A549 (cell line): ENCODE data around the gene LAMA1. TPM values are rescaled to one million over a fixed set of nuclear protein-coding genes. Genes with fewer than 3 reads are reported as not detected.

Experiments used
- ATAC-seq, 2 experiments: fragments of 200-7000 bp in 1 of 2; fragments of >200 bp in 1 of 2; cut with Nextera tagmentation in 1 of 2; cut with Tn5 transposase in 1 of 2; 3 replicates each; pipeline versions ENCODE4 v1.8.0 to v1.9.1; 2018 to 2020; ENCODE audit warnings: mild to moderate bottlenecking in 1 of 2, moderate library complexity in 1 of 2
- CTCF ChIA-PET: fragments of 300-600 bp; sonication (Branson Sonifier 250); formaldehyde crosslinking; extraction: SDS; loops from one replicate; lab custom pipeline; 2021; ENCODE audit warnings: antibody characterized with exemption, inconsistent platforms; lab: Yijun Ruan, JAX
- POLR2A ChIA-PET: fragments of 350-600 bp; formaldehyde crosslinking; extraction: SDS; loops from one replicate; lab custom pipeline; 2021; ENCODE audit warnings: antibody characterized with exemption, inconsistent platforms; lab: Yijun Ruan, JAX
- DNase-seq, 2 experiments: peaks; one replicate each; pipeline versions ENCODE4 v3.0.0 to v3.0.0-alpha.2; 2011 to 2016; ENCODE audit warnings: low read depth in 1 of 2, low spot score in 1 of 2
- FAIRE-seq: peaks from 2 replicates; lab custom pipeline; 2011; peaks lifted over from hg19 to GRCh38; lab: Jason Lieb, UNC
- H3K27ac ChIP-seq, 2 experiments: fragments of >200 bp; sonication (Bioruptor Twin); formaldehyde crosslinking; 3 replicates each; pipeline ENCODE4 v1.5.1; 2016 to 2017
- H3K4me1 ChIP-seq: fragments of >200 bp; sonication (Bioruptor Twin); formaldehyde crosslinking; 3 replicates; pipeline ENCODE4 v1.6.1; 2016
- H3K4me2 ChIP-seq: fragments of >200 bp; sonication (Bioruptor Twin); formaldehyde crosslinking; 3 replicates; pipeline ENCODE4 v1.6.1; 2016
- H3K4me3 ChIP-seq: fragments of >200 bp; sonication (Bioruptor Twin); formaldehyde crosslinking; 3 replicates; pipeline ENCODE4 v1.5.1; 2016
- H3K9me3 ChIP-seq: fragments of >200 bp; sonication (Bioruptor Twin); formaldehyde crosslinking; 3 replicates; pipeline ENCODE4 v1.6.1; 2016
- ATOH8 ChIP-seq: fragments of 250-450 bp; sonication (Bioruptor Pico); IDR thresholded peaks from 2 replicates; pipeline ENCODE4 v1.5.0; 2020; ENCODE audit warnings: low read depth, mild to moderate bottlenecking, moderate library complexity
- CBX2 ChIP-seq: fragments of 200-600 bp; sonication (generic); IDR thresholded peaks from 2 replicates; pipeline ENCODE4 v1.6.1; 2016; ENCODE audit warnings: low read depth, mild to moderate bottlenecking, borderline replicate concordance
- CHD2 ChIP-seq: fragments of 150-350 bp; IDR thresholded peaks from 2 replicates; pipeline ENCODE4 v1.6.1; 2014; ENCODE audit warnings: low read length; ENCODE audit not compliant: partially characterized antibody
- EHF ChIP-seq: fragments of 250-450 bp; sonication (Bioruptor Pico); IDR thresholded peaks from 2 replicates; pipeline ENCODE4 v1.5.0; 2020; ENCODE audit warnings: mild to moderate bottlenecking
- EHMT2 ChIP-seq: fragments of 200-600 bp; sonication (generic); IDR thresholded peaks from 2 replicates; pipeline ENCODE4 v1.6.1; 2016; ENCODE audit warnings: antibody characterized with exemption, low read depth, mild to moderate bottlenecking, moderate library complexity
- ELK1 ChIP-seq: fragments of 150-350 bp; IDR thresholded peaks from 2 replicates; pipeline ENCODE4 v1.6.1; 2014; ENCODE audit warnings: low read depth, mild to moderate bottlenecking, low read length
- EP300 ChIP-seq, 2 experiments: fragments of >200 bp; sonication (Bioruptor Twin); formaldehyde crosslinking; IDR thresholded peaks; 2 replicates in 1 of 2; 3 replicates in 1 of 2; pipeline ENCODE4 v1.6.1; 2016 to 2017
- ESRRA ChIP-seq: fragments of 150-350 bp; IDR thresholded peaks from 2 replicates; pipeline ENCODE4 v1.6.1; 2014; ENCODE audit warnings: mild to moderate bottlenecking, low read length, borderline replicate concordance
- FOSB ChIP-seq: fragments of 250-450 bp; sonication (Bioruptor Pico); IDR thresholded peaks from 2 replicates; pipeline ENCODE4 v1.5.0; 2020; ENCODE audit warnings: mild to moderate bottlenecking, moderate library complexity
- FOSL2 ChIP-seq, 2 experiments: fragments of 450-650 bp in 1 of 2; fragments of >200 bp in 1 of 2; sonication (Bioruptor Twin) in 1 of 2; formaldehyde crosslinking; IDR thresholded peaks; 2 replicates each; pipeline versions ENCODE4 v1.5.0 to v1.6.1; 2016 to 2020; ENCODE audit warnings: mild to moderate bottlenecking in 1 of 2, moderate library complexity in 1 of 2
- HMGXB4 ChIP-seq: fragments of 250-450 bp; sonication (Bioruptor Pico); IDR thresholded peaks from 2 replicates; pipeline ENCODE4 v1.5.0; 2021; ENCODE audit warnings: mild to moderate bottlenecking, moderate library complexity, borderline replicate concordance
- HOXA7 ChIP-seq: fragments of 250-450 bp; sonication (Bioruptor Pico); IDR thresholded peaks from 2 replicates; pipeline ENCODE4 v1.5.0; 2020; ENCODE audit warnings: mild to moderate bottlenecking, moderate library complexity
- HOXB13 ChIP-seq: fragments of 250-450 bp; sonication (Bioruptor Pico); IDR thresholded peaks from 2 replicates; pipeline ENCODE4 v1.5.0; 2020; ENCODE audit warnings: low read depth, mild to moderate bottlenecking, moderate library complexity
- HOXB5 ChIP-seq: fragments of 250-450 bp; sonication (Bioruptor Pico); IDR thresholded peaks from 2 replicates; pipeline ENCODE4 v1.5.0; 2020; ENCODE audit warnings: mild to moderate bottlenecking, moderate library complexity
- JUNB ChIP-seq: fragments of >200 bp; sonication (Bioruptor Twin); formaldehyde crosslinking; IDR thresholded peaks from 2 replicates; pipeline ENCODE4 v1.6.1; 2016
- NFE2L2 ChIP-seq: fragments of 150-350 bp; conservative IDR thresholded peaks from 2 replicates; pipeline ENCODE4 v1.6.1; 2014; ENCODE audit warnings: low read length
- NPAS2 ChIP-seq: fragments of 250-450 bp; sonication (Bioruptor Pico); IDR thresholded peaks from 2 replicates; pipeline ENCODE4 v1.8.0; 2022; ENCODE audit warnings: mild to moderate bottlenecking, moderate library complexity, borderline replicate concordance
- POLR2A ChIP-seq: IDR thresholded peaks from 2 replicates; pipeline ENCODE4 v1.6.1; 2012; ENCODE audit warnings: mild to moderate bottlenecking, low read length
- RAD21 ChIP-seq, 2 experiments: fragments of >200 bp in 1 of 2; sonication (Bioruptor Twin) in 1 of 2; formaldehyde crosslinking in 1 of 2; IDR thresholded peaks in 1 of 2; conservative IDR thresholded peaks in 1 of 2; 2 replicates in 1 of 2; 3 replicates in 1 of 2; pipeline ENCODE4 v1.6.1; 2012 to 2018; ENCODE audit warnings: inconsistent platforms in 1 of 2
- RCOR1 ChIP-seq: fragments of 150-350 bp; IDR thresholded peaks from 2 replicates; pipeline ENCODE4 v1.6.1; 2014; ENCODE audit warnings: antibody characterized with exemption, low read length, low read depth
- RFX5 ChIP-seq: fragments of 450-650 bp; IDR thresholded peaks from 2 replicates; pipeline ENCODE4 v1.7.1; 2014; ENCODE audit warnings: antibody characterized with exemption, mild to moderate bottlenecking, moderate library complexity
- TFCP2L1 ChIP-seq: fragments of 250-450 bp; sonication (Bioruptor Pico); IDR thresholded peaks from 2 replicates; pipeline ENCODE4 v1.5.0; 2021; ENCODE audit warnings: mild to moderate bottlenecking
- ZC3H11A ChIP-seq: fragments of 450-650 bp; IDR thresholded peaks from 2 replicates; pipeline ENCODE4 v1.6.1; 2014; ENCODE audit warnings: antibody characterized with exemption, mild to moderate bottlenecking
- ZFP36 ChIP-seq: fragments of 450-650 bp; IDR thresholded peaks from 2 replicates; pipeline ENCODE4 v1.6.1; 2014; ENCODE audit warnings: borderline replicate concordance; ENCODE audit not compliant: partially characterized antibody
- WGBS: methylation state at CpG from one replicate; pipeline ENCODE4 v1.1.6; 2017; ENCODE audit errors: missing lambda C conversion rate; 5-methylcytosine and 5-hydroxymethylcytosine counted together
- polyA plus RNA-seq, 4 experiments: library from polyadenylated mRNA; depleted of rRNA in 3 of 4; stranded (reverse); fragments of >200 nt; fragmentation: RNase III in 1 of 4; extraction: RNeasy Plus Mini Kit Qiagen cat#74134 plus additional on column Dnase treatment in 1 of 4; gene quantifications; 2 replicates in 3 of 4; 3 replicates in 1 of 4; pipeline ENCODE4 v1.2.3, GENCODE V29; 2011 to 2017
- TF ChIP-seq, protein P1 (sequence below): IDR thresholded peaks from 2 replicates; pipeline ENCODE4 v1.6.1; 2012
- TF ChIP-seq, protein P2 (sequence below): fragments of 450-650 bp; IDR thresholded peaks from 2 replicates; pipeline ENCODE4 v1.6.1; 2014; ENCODE audit warnings: antibody characterized with exemption
- TF ChIP-seq, protein P3 (sequence below): fragments of >200 bp; sonication (Bioruptor Twin); formaldehyde crosslinking; IDR thresholded peaks from 2 replicates; pipeline ENCODE4 v1.6.1; 2016

Gene LAMA1
- polyA plus RNA-seq, 2 of the 4 experiments (the other 2 are of a cell fraction) = 0.05 to 0.06 TPM

DNA sequence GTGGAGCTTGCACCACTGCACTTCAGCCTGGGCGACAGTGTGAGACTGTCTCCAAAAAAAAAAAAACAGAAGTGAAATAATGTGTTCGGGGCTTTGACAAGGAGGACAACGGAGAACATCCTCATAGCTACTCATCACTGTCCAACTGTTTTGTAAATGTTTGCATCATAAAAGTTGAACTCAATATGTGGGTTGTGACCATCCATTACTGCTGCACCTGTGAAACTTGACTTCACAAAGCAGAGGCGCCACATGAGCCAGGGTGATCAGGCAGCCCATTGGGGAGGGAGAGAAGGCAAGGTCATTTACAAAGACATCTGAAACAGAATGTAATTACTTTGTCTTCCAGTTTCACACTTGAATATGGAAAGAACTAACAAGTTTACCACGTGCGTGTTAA, 61.6 kb downstream of the LAMA1 start:
- no peak for ATAC-seq

DNA sequence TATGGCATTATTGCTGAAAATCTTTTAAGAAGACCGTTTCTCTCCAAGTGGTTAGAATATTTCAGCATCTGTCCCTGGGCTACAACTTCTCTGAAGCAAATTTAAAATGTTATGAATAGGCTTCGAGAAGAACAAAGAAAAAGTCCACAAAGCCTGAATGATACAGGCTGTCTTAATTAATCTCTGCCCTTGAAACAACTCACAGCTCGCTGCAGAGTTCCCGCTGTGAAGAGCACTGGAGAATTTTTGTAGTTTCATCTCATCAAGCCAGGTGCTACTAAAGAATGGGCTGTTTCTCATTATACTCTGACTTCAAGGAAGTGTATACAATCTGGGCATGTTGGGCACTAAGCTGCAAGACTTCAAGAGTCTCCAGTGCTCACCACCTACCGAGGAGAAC, 67.6 kb downstream of the LAMA1 start:
- ChIA-PET CTCF (no interaction called here), POLR2A (no interaction called here)
- Histone ChIP-seq H3K4me2 (no peak overlapping the region), H3K4me1 (no peaks in the 10 kb centered on the region), H3K27ac (no peak overlapping the region), H3K9me3 (no peaks in the 10 kb centered on the region)
- FAIRE-seq = no peak
- 17% methylated on average over 5 of the region's 5 CpGs for WGBS
- ATAC-seq = no peak
- TF ChIP-seq NPAS2 (CRISPR knock-in tag) = no peak
- TF ChIP-seq ZC3H11A = no peak
- TF ChIP-seq, all 56 proteins: peak for 0
- no peak overlapping the region for H3K4me3 ChIP-seq
- DNase-seq = no peak

More for the DNA sequence above, 61.6 kb downstream of the LAMA1 start:
- 73% methylated on average over 6 of the region's 6 CpGs for WGBS
- no peak overlapping the region for H3K27ac ChIP-seq
- DNase-seq = no peak
- FAIRE-seq = no peak
- TF ChIP-seq POLR2A (no peak), EHF (CRISPR knock-in tag) (no peak), ESRRA (no peak), HOXB13 (CRISPR knock-in tag) (no peak), EP300 (IDR thresholded peaks at IDR 0.05) (no peak), HOXB5 (no peak), CHD2 (no peak), TFCP2L1 (no peak), ATOH8 (no peak), ELK1 (no peak), RAD21 (conservative IDR thresholded peaks at IDR 0.05 in 1 of 2, IDR thresholded peaks at IDR 0.05 in 1 of 2) (no peak), HOXA7 (no peak), FOSL2 (IDR thresholded peaks at IDR 0.05) (no peak), FOSL2 (CRISPR knock-in tag; IDR thresholded peaks at IDR 0.05) (no peak), CBX2 (no peak), RCOR1 (no peak), FOSB (no peak)
- TF ChIP-seq, protein P1, sequence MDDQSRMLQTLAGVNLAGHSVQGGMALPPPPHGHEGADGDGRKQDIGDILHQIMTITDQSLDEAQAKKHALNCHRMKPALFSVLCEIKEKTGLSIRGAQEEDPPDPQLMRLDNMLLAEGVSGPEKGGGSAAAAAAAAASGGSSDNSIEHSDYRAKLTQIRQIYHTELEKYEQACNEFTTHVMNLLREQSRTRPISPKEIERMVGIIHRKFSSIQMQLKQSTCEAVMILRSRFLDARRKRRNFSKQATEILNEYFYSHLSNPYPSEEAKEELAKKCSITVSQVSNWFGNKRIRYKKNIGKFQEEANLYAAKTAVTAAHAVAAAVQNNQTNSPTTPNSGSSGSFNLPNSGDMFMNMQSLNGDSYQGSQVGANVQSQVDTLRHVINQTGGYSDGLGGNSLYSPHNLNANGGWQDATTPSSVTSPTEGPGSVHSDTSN = no peak
- TF ChIP-seq, protein P2, sequence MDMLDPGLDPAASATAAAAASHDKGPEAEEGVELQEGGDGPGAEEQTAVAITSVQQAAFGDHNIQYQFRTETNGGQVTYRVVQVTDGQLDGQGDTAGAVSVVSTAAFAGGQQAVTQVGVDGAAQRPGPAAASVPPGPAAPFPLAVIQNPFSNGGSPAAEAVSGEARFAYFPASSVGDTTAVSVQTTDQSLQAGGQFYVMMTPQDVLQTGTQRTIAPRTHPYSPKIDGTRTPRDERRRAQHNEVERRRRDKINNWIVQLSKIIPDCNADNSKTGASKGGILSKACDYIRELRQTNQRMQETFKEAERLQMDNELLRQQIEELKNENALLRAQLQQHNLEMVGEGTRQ = no peak
- no peaks in the 10 kb centered on the region for H3K4me1 ChIP-seq
- ChIA-PET CTCF (no interaction called here), POLR2A (no interaction called here)
- no peak overlapping the region for H3K4me3 ChIP-seq
- H3K4me2 ChIP-seq = no peak overlapping the region
- H3K9me3 ChIP-seq = no peaks in the 10 kb centered on the region

GRCh38 chr18:7048081-7048480, 69.5 kb downstream of the LAMA1 start:
- H3K9me3 ChIP-seq = no peaks in the 10 kb centered on the region
- ChIA-PET POLR2A (no interaction called here), CTCF (no interaction called here)
- no peak for FAIRE-seq
- no peak for DNase-seq
- 36% methylated on average over 7 of the region's 7 CpGs for WGBS
- TF ChIP-seq, protein P2 = no peak
- TF ChIP-seq ZFP36 = no peak
- no peak for TF ChIP-seq RFX5
- TF ChIP-seq RCOR1 = no peak
- no peak for TF ChIP-seq NFE2L2
- TF ChIP-seq HMGXB4 = no peak
- no peak for TF ChIP-seq JUNB
- no peak for TF ChIP-seq EHMT2
- TF ChIP-seq, protein P3, sequence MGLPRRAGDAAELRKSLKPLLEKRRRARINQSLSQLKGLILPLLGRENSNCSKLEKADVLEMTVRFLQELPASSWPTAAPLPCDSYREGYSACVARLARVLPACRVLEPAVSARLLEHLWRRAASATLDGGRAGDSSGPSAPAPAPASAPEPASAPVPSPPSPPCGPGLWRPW = no peak
- no peak for ATAC-seq
- H3K4me2 ChIP-seq = no peak overlapping the region
- H3K27ac ChIP-seq = no peak overlapping the region
- H3K4me1 ChIP-seq = no peaks in the 10 kb centered on the region
- H3K4me3 ChIP-seq = no peak overlapping the region
